Measurements from ENCODE around the gene CYS1. TPM values are rescaled to one million over a fixed set of nuclear protein-coding genes. Genes with fewer than 3 reads are reported as not detected.
"Not testable (repeated sequence)": the region's sequence is repeated elsewhere in the genome, so short reads cannot be mapped to it uniquely, and the experiment has no call there.

The CYS1 gene
- total RNA-seq, 2 experiments from 2014 or later = 0.11 to 0.14 TPM

DNA sequence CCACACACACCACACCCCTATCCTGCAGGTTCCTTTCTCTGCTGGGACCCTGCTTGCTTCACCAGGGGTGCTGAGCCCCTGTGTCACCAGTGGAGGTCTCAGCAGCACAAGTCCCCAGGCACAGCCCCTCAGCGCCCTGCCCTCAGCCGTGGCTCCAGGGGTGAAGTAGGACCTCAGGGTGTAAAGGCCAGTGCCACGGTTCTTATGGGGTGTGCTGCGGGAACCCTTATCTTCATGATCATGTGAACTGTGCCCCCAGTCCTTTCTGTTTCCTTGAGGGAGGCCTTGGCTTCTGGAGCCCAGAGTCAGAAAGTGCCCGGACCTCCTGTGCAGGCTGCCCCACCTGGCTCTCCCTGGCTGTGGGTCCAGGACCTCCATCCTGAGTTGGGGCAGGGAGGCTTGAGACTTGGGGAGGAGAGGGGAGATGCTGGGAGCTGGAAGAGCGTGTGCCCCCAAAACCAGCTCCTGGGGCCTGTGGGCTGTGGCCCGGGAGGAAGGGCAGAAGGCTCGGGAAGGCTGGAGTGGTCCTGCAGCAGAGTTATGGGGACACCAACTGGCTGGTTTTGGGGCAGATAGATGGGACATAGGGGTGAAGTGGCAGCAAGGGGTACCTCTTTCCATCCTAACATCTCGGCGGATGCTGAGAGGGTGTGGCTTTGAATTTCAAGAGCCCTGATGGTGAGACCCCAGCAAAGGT, 57.1 kb downstream of the CYS1 start:
- Mint-ChIP-seq H3K4me3 (no peak overlapping the region), H3K4me1 (no peaks in the 10 kb centered on the region), H3K9me3 (no peaks in the 10 kb centered on the region), H3K36me3 (no peaks in the 10 kb centered on the region), H3K27me3 (peaks cover 1% of the 10 kb centered on the region), H3K27ac (no peak overlapping the region)
- ATAC-seq (ENCODE audit: low read depth) (no peak), DNase-seq (no peak)
- POLR2A ChIA-PET = no interaction called here

DNA sequence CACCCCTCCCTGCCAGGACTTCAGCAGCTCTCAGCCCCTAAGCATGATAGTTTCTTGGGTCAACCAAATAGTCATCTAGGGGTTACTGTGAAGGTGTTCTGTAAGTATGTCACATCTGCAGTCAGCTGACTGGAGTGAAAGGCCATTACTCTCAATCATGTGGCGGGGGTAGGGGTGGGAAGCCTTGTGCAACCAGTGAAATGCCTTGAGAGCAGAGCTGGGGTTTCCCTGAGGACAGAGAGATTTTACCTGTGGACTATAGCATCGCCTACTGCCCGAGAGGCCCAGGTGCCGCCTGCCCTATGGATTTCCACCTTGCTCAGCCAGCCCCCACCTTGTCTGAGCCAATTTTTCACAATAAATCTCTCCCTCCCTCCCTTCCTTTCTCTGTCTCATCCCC, 57.8 kb downstream of the CYS1 start:
- Mint-ChIP-seq H3K27me3 (peaks cover 6% of the 10 kb centered on the region), H3K27ac (no peak overlapping the region), H3K4me1 (no peaks in the 10 kb centered on the region), H3K4me3 (no peak overlapping the region), H3K36me3 (no peaks in the 10 kb centered on the region), H3K9me3 (no peaks in the 10 kb centered on the region)
- no peak for DNase-seq
- ATAC-seq (ENCODE audit: low read depth) = no peak
- POLR2A ChIA-PET = no interaction called here

DNA sequence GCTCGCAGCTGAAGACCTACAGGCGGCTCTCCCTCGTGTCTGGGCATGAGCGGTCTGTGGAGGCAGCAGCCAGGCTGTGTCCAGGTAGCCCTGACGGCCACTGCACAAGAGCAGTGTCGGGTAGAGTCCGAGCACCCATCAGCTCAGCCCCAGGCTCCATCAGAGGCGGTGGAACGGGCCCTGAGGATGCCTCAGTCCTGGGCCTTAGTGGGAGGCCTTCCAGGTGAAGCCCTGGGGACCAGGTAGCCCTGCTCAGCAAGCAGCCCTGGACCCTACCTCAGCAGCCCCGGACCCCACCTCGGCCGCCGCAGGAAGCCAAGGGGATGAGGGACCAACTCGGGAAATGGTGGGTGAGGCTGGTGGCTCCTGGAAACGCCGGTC, 58.2 kb downstream of the CYS1 start:
- Mint-ChIP-seq H3K27me3 (peaks cover 9% of the 10 kb centered on the region), H3K4me1 (no peaks in the 10 kb centered on the region), H3K9me3 (no peaks in the 10 kb centered on the region), H3K36me3 (no peaks in the 10 kb centered on the region), H3K4me3 (no peak overlapping the region), H3K27ac (no peak overlapping the region)
- DNase-seq = no peak
- POLR2A ChIA-PET = no interaction called here
- ATAC-seq (ENCODE audit: low read depth) = no peak

DNA sequence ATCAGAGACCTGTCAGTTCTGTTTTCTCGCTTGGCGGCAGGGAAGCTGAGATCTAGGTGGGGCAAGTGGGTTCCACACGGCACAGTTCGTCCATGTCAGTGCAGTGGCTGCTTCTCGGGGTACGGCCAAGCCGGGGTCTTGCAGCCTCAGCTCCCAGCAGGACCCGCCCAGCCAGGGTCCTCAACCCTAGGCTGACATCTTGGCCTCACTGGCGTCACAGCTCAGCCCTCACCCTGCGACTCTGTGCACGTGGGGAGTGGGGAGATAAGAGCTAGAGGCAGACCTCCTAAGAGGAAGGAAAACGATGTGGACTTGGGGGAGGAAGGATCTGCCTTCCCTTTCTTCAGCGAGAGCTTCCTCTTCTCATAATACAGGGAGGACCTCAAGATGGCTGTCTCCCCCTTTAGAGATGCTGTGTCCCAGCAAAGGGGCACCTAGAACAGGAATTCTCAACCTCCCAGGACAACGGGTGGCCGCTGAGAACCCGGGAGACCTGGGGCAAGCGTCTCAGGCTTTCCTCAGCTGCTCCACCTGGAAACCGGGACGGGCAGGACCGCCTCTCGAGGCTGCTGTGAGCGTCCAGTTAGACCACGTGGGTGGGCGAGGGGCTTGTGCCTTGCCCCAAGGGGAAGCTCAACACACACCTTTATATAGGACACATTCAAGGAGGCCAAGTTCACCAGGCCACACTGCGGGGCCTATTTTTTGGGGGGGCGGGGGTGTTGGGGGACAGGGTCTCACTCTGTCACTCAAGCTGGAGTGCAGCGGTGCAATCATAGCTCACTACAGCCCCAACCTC, 60.4 kb downstream of the CYS1 start:
- no peaks in the 10 kb centered on the region for H3K36me3 Mint-ChIP-seq
- H3K4me1 Mint-ChIP-seq = no peaks in the 10 kb centered on the region
- H3K27ac Mint-ChIP-seq = no peak overlapping the region
- DNase-seq (no peak), ATAC-seq (ENCODE audit: low read depth) (no peak)
- POLR2A ChIA-PET = no interaction called here
- no peak overlapping the region for H3K4me3 Mint-ChIP-seq
- no peaks in the 10 kb centered on the region for H3K9me3 Mint-ChIP-seq
- peaks cover 9% of the 10 kb centered on the region for H3K27me3 Mint-ChIP-seq

DNA sequence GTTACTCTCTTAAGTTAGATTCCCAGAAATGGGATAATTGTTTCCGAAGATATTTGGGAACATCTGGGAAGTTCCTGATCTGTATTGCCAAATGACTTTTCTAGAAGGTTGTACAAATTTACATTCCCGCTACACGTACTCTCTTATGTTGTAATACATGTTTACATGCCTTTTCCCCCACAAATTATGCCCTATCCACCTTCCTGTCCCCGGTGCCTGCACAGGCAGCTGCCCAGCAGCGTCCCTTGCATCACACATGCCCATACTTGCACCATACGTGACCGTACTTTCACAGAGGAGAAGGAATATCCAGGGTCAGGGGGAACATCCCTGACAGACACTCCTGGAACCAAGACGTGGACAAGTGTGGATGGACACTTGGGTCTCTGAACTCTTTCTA, 61.0 kb downstream of the CYS1 start:
- POLR2A ChIA-PET = no interaction called here
- no peaks in the 10 kb centered on the region for H3K36me3 Mint-ChIP-seq
- DNase-seq (no peak), ATAC-seq (ENCODE audit: low read depth) (no peak)
- peaks cover 9% of the 10 kb centered on the region for H3K27me3 Mint-ChIP-seq
- no peak overlapping the region for H3K27ac Mint-ChIP-seq
- H3K9me3 Mint-ChIP-seq = no peaks in the 10 kb centered on the region
- no peaks in the 10 kb centered on the region for H3K4me1 Mint-ChIP-seq
- no peak overlapping the region for H3K4me3 Mint-ChIP-seq

DNA sequence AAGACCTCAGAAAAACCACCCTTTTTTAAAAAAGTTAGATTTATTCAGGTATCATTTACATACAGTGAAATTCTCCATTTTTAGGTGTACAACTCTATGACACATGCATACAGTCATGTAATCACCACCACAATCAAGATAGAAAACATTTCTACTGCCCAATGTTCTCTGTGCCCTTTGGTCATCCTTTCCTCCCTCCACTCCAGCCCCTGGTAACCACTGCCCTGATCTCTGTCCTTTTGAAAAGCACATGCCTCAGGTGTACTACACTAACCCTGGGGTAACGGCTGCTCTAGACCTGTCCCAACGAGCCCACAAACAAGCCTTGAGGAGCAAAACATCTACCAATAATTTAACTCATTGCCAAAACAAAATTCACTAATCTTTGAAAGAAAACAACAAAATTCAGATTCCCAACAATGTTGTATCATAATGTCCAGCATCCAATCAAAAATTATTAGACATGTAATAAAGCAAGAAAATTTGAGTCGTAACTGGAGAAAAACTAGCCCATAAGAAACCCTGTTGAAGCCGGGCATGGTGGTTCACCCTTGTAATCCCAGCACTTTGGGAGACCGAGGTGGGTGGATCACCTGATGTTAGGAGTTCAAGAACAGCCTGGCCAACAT, 62.8 kb downstream of the CYS1 start:
- Mint-ChIP-seq H3K4me1 (no peaks in the 10 kb centered on the region), H3K27ac (no peak overlapping the region), H3K36me3 (no peaks in the 10 kb centered on the region), H3K27me3 (peaks cover 9% of the 10 kb centered on the region), H3K4me3 (no peak overlapping the region), H3K9me3 (no peaks in the 10 kb centered on the region)
- ATAC-seq (ENCODE audit: low read depth) = no peak
- no peak for DNase-seq
- POLR2A ChIA-PET = no interaction called here

DNA sequence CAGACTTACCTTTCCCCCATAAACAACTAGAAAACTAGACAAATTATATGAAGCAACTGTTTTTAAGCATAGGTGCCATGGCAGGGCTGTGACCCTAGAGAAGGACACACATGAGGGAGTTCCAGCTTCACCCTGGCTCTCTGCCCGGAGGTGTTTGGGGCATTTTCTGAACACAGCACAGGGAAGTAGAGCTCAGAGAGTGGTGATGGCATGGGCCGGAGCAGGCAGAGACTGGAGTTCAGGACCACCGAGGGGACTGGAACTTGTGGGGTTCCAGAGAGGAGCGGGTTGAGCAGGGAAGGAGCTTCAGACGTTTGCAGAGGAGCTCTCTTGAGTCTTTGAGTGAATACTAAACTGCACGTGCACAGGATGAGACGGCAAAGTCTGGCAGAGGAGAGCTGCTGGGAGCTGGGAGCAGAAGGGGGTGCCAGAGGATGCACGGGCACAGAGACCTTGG, 63.4 kb downstream of the CYS1 start:
- Mint-ChIP-seq H3K27ac (no peak overlapping the region), H3K4me1 (no peaks in the 10 kb centered on the region), H3K27me3 (peaks cover 9% of the 10 kb centered on the region), H3K36me3 (no peaks in the 10 kb centered on the region), H3K4me3 (no peak overlapping the region), H3K9me3 (no peaks in the 10 kb centered on the region)
- DNase-seq (no peak), ATAC-seq (ENCODE audit: low read depth) (peak; percentile 22)
- POLR2A ChIA-PET = no interaction called here

DNA sequence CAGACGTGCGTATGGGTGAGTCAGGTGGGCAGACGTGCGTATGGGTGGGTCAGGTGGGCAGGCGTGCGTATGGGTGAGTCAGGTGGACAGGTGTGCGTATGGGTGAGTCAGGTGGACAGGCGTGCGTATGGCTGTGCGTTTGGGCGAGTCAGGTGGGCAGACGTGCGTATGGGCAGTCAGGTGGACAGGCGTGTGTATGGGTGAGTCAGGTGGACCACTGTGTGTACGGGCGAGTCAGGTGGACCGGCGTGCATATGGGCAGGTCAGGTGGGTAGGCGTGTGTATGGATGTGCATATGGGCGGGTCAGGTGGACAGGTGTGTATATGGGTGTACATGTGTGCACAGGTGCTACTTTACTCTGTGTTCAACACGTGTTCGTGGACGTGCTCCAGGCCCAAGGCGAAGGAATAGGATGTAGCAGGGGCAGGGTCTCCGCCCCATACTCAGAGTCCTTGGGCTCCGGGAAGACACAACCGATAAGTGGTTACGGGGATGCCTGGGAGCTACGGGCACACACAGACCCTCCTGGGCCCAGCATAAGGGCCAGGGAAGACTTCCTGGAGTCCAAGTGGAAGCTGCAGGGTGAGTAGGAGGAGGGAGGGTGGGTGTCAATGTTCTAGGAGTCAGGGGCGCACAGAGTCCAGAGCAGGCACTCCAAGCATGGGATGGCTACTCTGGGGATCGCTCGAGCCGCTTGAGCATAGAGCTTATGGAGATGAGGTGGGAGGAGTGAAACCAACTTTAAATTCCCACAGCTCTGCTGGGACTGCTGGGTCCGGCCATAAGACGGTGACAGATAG, 64.0 kb downstream of the CYS1 start:
- peaks cover 9% of the 10 kb centered on the region for H3K27me3 Mint-ChIP-seq
- DNase-seq (no peak), ATAC-seq (ENCODE audit: low read depth) (no peak)
- H3K9me3 Mint-ChIP-seq = no peaks in the 10 kb centered on the region
- H3K4me1 Mint-ChIP-seq = no peaks in the 10 kb centered on the region
- H3K4me3 Mint-ChIP-seq = no peak overlapping the region
- no peaks in the 10 kb centered on the region for H3K36me3 Mint-ChIP-seq
- H3K27ac Mint-ChIP-seq = no peak overlapping the region
- POLR2A ChIA-PET = no interaction called here

DNA sequence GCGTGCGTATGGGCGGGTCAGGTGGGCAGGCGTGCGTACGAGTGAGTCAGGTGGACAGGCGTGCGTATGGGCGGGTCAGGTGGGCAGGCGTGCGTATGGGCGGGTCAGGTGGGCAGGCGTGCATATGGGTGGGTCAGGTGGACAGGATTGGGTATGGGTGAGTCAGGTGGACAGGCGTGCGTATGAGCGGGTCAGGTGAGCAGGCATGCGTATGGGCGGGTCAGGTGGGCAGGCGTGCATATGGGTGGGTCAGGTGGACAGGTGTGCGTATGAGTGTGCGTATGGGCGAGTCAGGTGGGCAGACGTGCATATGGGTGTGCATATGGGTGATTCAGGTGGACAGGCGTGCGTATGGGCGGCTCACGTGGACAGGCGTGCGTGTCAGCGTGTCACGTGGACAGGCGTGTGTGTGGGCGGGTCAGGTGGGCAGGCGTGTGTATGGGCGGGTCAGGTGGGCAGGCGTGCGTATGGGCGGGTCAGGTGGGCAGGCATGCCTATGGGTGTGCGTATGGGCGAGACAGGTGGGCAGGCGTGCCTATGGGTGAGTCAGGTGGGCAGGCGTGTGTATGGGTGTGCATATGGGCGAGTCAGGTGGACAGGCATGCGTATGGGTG, 64.7 kb downstream of the CYS1 start:
- H3K4me3 Mint-ChIP-seq; H3K27ac Mint-ChIP-seq; H3K4me1 Mint-ChIP-seq; POLR2A ChIA-PET; H3K27me3 Mint-ChIP-seq; H3K36me3 Mint-ChIP-seq; ATAC-seq (ENCODE audit: low read depth); DNase-seq; H3K9me3 Mint-ChIP-seq: not testable (repeated sequence)

DNA sequence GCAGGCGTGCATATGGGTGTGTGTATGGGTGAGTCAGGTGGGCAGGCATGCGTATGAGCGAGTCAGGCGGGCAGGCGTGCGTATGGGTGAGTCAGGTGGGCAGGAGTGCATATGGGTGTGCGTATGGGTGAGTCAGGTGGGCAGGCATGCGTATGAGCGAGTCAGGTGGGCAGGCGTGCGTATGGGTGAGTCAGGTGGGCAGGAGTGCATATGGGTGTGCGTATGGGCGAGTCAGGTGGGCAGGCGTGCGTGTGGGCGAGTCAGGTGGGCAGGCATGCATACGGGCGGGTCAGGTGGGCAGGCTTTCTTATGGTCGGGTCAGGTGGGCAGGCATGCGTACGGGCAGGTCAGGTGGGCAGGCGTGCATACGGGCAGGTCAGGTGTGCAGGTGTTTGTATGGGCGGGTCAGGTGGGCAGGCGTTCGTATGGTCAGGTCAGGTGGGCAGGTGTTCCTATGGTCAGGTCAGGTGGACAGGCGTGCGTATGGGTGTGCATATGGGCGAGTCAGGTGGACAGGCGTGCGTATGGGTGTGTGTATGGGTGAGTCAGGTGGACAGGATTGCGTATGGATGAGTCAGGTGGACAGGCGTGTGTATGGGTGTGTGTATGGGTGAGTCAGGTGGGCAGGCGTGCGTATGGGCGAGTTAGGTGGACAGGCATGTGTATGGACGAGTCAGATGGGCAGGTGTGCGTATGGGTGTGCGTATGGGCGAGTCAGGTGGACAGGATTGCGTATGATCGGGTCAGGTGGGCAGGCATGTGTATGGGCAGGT, 65.6 kb downstream of the CYS1 start:
- DNase-seq = no peak
- Mint-ChIP-seq H3K27me3 (peaks cover 9% of the 10 kb centered on the region), H3K27ac (no peak overlapping the region), H3K4me3 (no peak overlapping the region), H3K4me1 (no peaks in the 10 kb centered on the region), H3K9me3 (no peaks in the 10 kb centered on the region), H3K36me3 (no peaks in the 10 kb centered on the region)
- POLR2A ChIA-PET = no interaction called here
- no peak for ATAC-seq (ENCODE audit: low read depth)

DNA sequence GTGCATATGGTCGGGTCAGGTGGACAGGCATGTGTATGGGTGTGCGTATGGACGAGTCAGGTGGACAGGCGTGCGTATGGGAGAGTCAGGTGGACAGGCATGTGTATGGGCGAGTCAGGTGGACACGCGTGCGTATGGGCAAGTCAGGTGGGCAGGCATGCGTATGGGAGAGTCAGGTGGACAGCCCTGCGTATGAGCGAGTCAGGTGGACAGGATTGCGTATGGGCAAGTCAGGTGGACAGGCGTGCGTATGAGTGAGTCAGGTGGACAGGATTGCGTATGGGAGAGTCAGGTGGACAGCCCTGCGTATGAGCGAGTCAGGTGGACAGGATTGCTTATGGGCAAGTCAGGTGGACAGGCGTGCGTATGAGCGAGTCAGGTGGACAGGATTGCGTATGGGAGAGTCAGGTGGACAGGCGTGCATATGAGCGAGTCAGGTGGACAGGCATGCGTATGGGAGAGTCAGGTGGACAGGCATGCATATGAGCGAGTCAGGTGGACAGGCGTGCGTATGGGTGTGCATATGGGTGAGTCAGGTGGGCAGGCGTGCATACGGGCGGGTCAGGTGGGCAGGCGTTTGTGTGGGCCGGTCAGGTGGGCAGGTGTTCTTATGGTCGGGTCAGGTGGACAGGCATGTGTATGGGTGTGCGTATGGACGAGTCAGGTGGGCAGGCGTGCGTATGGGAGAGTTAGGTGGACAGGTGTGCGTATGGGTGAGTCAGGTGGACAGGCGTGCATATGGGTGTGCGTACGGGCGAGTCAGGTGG, 66.4 kb downstream of the CYS1 start:
- H3K27ac Mint-ChIP-seq; ATAC-seq (ENCODE audit: low read depth); H3K27me3 Mint-ChIP-seq; H3K4me1 Mint-ChIP-seq; DNase-seq; H3K36me3 Mint-ChIP-seq; POLR2A ChIA-PET; H3K9me3 Mint-ChIP-seq; H3K4me3 Mint-ChIP-seq: not testable (repeated sequence)

DNA sequence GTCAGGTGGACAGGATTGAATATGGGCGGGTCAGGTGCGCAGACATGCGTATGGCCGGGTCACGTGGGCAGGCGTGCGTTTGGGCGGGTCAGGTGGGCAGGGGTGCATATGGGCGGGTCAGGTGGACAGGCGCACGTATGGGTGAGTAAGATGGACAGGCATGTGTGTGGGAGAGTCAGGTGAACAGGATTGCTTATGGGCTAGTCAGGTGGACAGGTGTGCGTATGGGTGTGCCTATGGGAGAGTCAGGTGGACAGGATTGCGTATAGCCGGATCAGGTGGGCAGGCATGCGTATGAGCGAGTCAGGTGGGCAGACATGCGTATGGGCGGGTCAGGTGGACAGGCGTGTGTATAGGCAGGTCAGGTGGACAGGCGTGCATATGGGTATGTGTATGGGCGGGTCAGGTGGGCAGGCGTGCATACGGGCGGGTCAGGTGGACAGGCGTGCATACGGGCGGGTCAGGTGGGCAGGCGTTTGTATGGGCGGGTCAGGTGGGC, 67.2 kb downstream of the CYS1 start:
- no peak for ATAC-seq (ENCODE audit: low read depth)
- peaks cover 7% of the 10 kb centered on the region for H3K27me3 Mint-ChIP-seq
- no peak overlapping the region for H3K27ac Mint-ChIP-seq
- DNase-seq = no peak
- H3K9me3 Mint-ChIP-seq = no peaks in the 10 kb centered on the region
- H3K36me3 Mint-ChIP-seq = no peaks in the 10 kb centered on the region
- H3K4me3 Mint-ChIP-seq = no peak overlapping the region
- H3K4me1 Mint-ChIP-seq = no peaks in the 10 kb centered on the region
- POLR2A ChIA-PET = no interaction called here

Measured in activated naive CD8-positive, alpha-beta T cell treated with anti-CD3 and anti-CD28 coated beads, Interleukin-2, amount 10 ng/mL, durations not matched to agents 7 days and 5 days (primary cell).